Measurements from ENCODE around the gene SCRN1. TPM values are rescaled to one million over a fixed set of nuclear protein-coding genes. Genes with fewer than 3 reads are reported as not detected.

SCRN1 gene
- total and polyA plus RNA-seq, 2 of the 13 experiments (the other 11 are each of a cell fraction or from before 2014, with no cell fraction given) = 43.2 to 49.8 TPM

- Histone ChIP-seq H2AFZ (ENCODE audit: low read length) (no peak overlapping the region), H3K9me3 (ENCODE audit: low read length) (no peaks in the 10 kb centered on the region), H3K27me3 (ENCODE audit: control insufficient read depth in 1 of 2, insufficient read depth in 2 of 2, low read length in 2 of 2) (peaks cover 1 to 27% of the 10 kb centered on the region in 2 experiments; a peak in 2 of 5 replicates), H3K9ac (ENCODE audit: insufficient read depth, low read depth, low read length) (no peak overlapping the region), H3K4me3 (replicated peaks in 1 of 3; ENCODE audit: insufficient read depth in 1 of 3, low read depth in 2 of 3, low read length in 3 of 3) (no peak overlapping the region), H3K79me2 (ENCODE audit: insufficient read depth, low read length) (no peaks in the 10 kb centered on the region), H3K4me1 (ENCODE audit: insufficient read depth, low read length) (no peaks in the 10 kb centered on the region), H3K36me3 (replicated peaks in 1 of 2; ENCODE audit: control insufficient read depth in 1 of 2, insufficient read depth in 2 of 2, low read length in 2 of 2) (no peaks in the 10 kb centered on the region), H4K20me1 (ENCODE audit: insufficient read depth, low read length) (no peaks in the 10 kb centered on the region), H3K27ac (ENCODE audit: extremely low read length, insufficient read depth, low read length) (no peak overlapping the region), H3K4me2 (ENCODE audit: low read depth, low read length) (no peak overlapping the region)
- WGBS (ENCODE audit: low lambda C conversion rate) = 60% methylated on average over 2 of the region's 5 CpGs
- FAIRE-seq (no peak), DNase-seq (ENCODE audit: low spot score) (no peak), ATAC-seq (no peak)
- no TSS peak for BruUV-seq (replicated peaks)
- TF ChIP-seq REPIN1 (CRISPR knock-in tag; IDR thresholded peaks at IDR 0.05; ENCODE audit: borderline replicate concordance, low read depth) (no peak), IKZF1 (IDR thresholded peaks at IDR 0.05) (no peak), ZFP36 (IDR thresholded peaks at IDR 0.05; ENCODE audit: borderline replicate concordance, low read depth, low read length, partially characterized antibody) (no peak), ZNF207 (IDR thresholded peaks at IDR 0.05; ENCODE audit: borderline replicate concordance) (no peak), SP4 (CRISPR knock-in tag; IDR thresholded peaks at IDR 0.05) (no peak), ZNF670 (CRISPR knock-in tag; IDR thresholded peaks at IDR 0.05; ENCODE audit: borderline replicate concordance) (no peak), ZNF3 (CRISPR knock-in tag; IDR thresholded peaks at IDR 0.05) (no peak), ZSCAN30 (CRISPR knock-in tag; IDR thresholded peaks at IDR 0.05) (no peak), ZNF816 (CRISPR knock-in tag; IDR thresholded peaks at IDR 0.05; ENCODE audit: borderline replicate concordance) (no peak), ATF3 (CRISPR knock-in tag; IDR thresholded peaks at IDR 0.05) (no peak), HOMEZ (CRISPR knock-in tag; IDR thresholded peaks at IDR 0.05; ENCODE audit: low read depth) (no peak), ZNF777 (CRISPR knock-in tag; IDR thresholded peaks at IDR 0.05) (no peak), ZNF253 (CRISPR knock-in tag; IDR thresholded peaks at IDR 0.05; ENCODE audit: borderline replicate concordance) (no peak), MLXIP (CRISPR knock-in tag; IDR thresholded peaks at IDR 0.05; ENCODE audit: borderline replicate concordance) (no peak), ZNF639 (CRISPR knock-in tag; conservative IDR thresholded peaks at IDR 0.05) (no peak), DPF2 (CRISPR knock-in tag; IDR thresholded peaks at IDR 0.05; ENCODE audit: borderline replicate concordance, low read depth) (no peak), ZUFSP (CRISPR knock-in tag; IDR thresholded peaks at IDR 0.05; ENCODE audit: borderline replicate concordance) (no peak), TAF1 (CRISPR knock-in tag; IDR thresholded peaks at IDR 0.05) (no peak)
- in situ Hi-C loops (cut with HindIII; ENCODE audit: extremely low pct_ligation_motif_present, low pct_unique_long_range_greater_than_20kb) = no loop called here
- POLR2A ChIA-PET = no interaction called here
- CTCF ChIA-PET (ENCODE audit: low intra/inter-chr PET ratio, low total read pairs) = no interaction called here
- intact Hi-C loops (cut with micrococcal nuclease; ENCODE audit: unreplicated experiment) = no loop called here
Measured at GRCh38 chr7:29892231-29892630, 97.4 kb downstream of the SCRN1 start.

Data from HepG2 (cell line).